GM20000 (cell line): ENCODE data around the gene SLC12A7.

Experiments
- DNase-seq: peaks from one replicate; pipeline ENCODE4 v3.0.0; 2012; ENCODE audit warnings: low spot score
- TF ChIP-seq, protein P1 (sequence below): IDR thresholded peaks from 2 replicates; pipeline ENCODE4 v1.5.1; 2012; ENCODE audit warnings: mild to moderate bottlenecking, control low read depth; ENCODE audit errors: extremely low read depth, missing control alignments

The SLC12A7 gene

GRCh38 chr5:1054799-1055775 is 56.8 kb downstream of the SLC12A7 start:
- DNase-seq = no peak
- TF ChIP-seq, protein P1, sequence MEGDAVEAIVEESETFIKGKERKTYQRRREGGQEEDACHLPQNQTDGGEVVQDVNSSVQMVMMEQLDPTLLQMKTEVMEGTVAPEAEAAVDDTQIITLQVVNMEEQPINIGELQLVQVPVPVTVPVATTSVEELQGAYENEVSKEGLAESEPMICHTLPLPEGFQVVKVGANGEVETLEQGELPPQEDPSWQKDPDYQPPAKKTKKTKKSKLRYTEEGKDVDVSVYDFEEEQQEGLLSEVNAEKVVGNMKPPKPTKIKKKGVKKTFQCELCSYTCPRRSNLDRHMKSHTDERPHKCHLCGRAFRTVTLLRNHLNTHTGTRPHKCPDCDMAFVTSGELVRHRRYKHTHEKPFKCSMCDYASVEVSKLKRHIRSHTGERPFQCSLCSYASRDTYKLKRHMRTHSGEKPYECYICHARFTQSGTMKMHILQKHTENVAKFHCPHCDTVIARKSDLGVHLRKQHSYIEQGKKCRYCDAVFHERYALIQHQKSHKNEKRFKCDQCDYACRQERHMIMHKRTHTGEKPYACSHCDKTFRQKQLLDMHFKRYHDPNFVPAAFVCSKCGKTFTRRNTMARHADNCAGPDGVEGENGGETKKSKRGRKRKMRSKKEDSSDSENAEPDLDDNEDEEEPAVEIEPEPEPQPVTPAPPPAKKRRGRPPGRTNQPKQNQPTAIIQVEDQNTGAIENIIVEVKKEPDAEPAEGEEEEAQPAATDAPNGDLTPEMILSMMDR = no peak

GRCh38 chr5:1054018-1054798 is 57.7 kb downstream of the SLC12A7 start:
- TF ChIP-seq, protein P1 = no peak

DNA sequence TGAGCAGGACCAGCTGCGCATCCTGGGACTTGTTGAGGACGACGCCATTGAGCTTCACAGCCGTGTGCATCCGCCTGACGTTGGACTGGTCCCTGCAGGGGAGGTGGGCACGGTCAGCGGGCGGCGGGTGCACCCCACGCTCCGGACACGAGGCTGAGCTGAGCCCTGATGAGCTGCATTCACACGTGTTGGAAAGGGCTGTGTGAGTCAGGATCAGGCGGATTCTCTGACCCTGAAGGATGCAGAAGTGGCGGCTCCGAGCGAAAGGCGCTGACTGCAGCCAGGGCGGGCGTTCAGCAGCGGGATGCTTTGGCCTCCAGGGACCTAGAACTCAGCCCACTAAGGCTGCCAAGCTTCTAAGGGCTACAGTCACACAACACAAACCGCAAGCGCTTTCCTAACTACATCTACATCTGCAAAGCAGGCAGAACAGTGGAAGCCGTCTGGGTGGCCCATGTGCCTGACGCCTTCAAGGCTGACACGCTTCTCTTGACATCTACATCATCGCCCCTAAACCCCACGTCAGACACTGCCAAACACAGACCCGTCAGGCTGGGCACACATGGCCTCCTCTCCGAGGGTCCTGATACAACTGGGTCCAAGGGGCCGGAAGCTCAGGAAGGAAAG is 58.4 kb downstream of the SLC12A7 start:
- TF ChIP-seq, protein P1 = no peak
- DNase-seq = no peak

More at GRCh38 chr5:1054018-1054798, 57.7 kb downstream of the SLC12A7 start:
- DNase-seq = no peak

DNA sequence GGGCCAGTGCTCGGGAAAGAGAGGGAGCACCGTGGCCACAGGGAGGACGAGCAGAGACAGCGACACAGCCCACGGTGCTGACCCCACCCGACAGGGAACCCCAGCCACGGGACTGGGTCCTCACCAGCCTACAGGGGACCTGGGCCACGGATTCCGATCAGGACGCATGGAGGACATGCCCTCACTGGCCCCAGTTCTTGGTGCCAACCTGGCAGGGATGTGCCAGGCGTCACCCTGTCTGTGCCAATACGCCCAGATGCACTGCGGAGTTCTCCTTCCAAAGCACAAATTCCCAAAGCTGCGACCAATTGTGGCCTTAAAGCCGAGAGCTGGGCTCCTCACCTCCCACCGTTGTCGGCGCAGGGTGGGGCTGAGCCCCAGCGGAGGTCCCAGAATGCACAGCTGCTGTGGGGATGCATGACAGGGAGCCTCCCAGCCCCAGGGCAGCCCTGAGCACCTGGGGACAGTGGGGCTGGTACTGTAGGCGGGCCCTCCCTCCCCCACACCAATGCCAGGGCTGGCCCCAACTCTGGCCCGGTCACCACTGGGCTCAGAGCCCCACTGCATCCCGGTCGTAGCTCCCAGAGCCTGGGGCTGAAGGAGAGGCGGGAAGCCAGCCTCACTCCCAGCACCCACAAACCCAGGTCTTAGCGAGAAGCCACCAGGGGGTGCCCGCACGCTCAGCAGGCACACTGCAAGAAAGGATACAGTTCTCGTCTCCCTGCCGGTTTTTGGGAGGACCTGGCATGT is 59.0 kb downstream of the SLC12A7 start:
- DNase-seq = no peak
- TF ChIP-seq, protein P1 = no peak

GRCh38 chr5:1052076-1052475 is 59.8 kb downstream of the SLC12A7 start:
- no peak for DNase-seq
- TF ChIP-seq, protein P1 = no peak

DNA sequence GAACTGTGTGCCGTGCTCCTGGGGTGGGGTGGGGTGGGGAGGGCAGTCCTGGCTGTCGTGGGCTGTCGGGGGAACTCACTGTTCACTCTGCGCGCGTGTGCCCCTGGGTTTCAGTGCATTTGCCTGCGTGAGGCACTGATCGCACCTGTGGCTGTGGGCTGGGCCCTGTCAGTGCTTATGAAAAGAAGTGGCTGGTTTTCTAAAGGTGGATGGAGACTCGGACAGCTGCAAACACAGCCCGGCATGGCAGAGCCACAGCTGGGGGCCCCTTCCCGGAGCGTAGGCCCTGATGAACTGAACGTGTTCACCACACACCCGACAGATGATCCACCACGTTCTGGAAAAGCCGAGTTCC is 60.5 kb downstream of the SLC12A7 start:
- DNase-seq = no peak
- TF ChIP-seq, protein P1 = no peak
